LNCAP (cell line): Measurements from ENCODE around the gene NEURL2.

ENCODE experiments used
- CTCF ChIP-seq: fragments of 450-650 bp; IDR thresholded peaks from 2 replicates; pipeline ENCODE4 v1.5.1; 2017; ENCODE audit warnings: mild to moderate bottlenecking

The NEURL2 gene

GRCh38 chr20:45917790-45918141 lies 26.8 kb upstream of the NEURL2 start:
- no peak for TF ChIP-seq CTCF

- TF ChIP-seq CTCF, result no peak
These were observed 22.1 kb upstream of the NEURL2 start for GRCh38 chr20:45913116-45913515.

GRCh38 chr20:45912344-45912682 lies 21.3 kb upstream of the NEURL2 start:
- no peak for TF ChIP-seq CTCF

- no peak for TF ChIP-seq CTCF
These were observed 20.7 kb upstream of the NEURL2 start, which contains the start of gene PLTP for GRCh38 chr20:45911486-45912343. PLTP (minus strand) TSS chr20:45912155; CDS start chr20:45911452, 703 bp downstream.

- no peak for TF ChIP-seq CTCF
These were observed 19.9 kb upstream of the NEURL2 start for GRCh38 chr20:45910670-45911485.

- no peak for TF ChIP-seq CTCF
These were observed 19.0 kb upstream of the NEURL2 start for GRCh38 chr20:45909817-45910669.

GRCh38 chr20:45909336-45909808 lies 18.4 kb upstream of the NEURL2 start:
- TF ChIP-seq CTCF, result no peak
